UCSD-AML1 (cell line): Measurements from ENCODE around the gene SNRNP70.
"Not testable (repeated sequence)": the region's sequence is repeated elsewhere in the genome, so short reads cannot be mapped to it uniquely, and the experiment has no call there.

Experiments
- DNase-seq: peaks from one replicate; lab custom pipeline; 2025; ENCODE audit not compliant: unreplicated experiment; lab: John Stamatoyannopoulos, UW

The SNRNP70 gene

DNA sequence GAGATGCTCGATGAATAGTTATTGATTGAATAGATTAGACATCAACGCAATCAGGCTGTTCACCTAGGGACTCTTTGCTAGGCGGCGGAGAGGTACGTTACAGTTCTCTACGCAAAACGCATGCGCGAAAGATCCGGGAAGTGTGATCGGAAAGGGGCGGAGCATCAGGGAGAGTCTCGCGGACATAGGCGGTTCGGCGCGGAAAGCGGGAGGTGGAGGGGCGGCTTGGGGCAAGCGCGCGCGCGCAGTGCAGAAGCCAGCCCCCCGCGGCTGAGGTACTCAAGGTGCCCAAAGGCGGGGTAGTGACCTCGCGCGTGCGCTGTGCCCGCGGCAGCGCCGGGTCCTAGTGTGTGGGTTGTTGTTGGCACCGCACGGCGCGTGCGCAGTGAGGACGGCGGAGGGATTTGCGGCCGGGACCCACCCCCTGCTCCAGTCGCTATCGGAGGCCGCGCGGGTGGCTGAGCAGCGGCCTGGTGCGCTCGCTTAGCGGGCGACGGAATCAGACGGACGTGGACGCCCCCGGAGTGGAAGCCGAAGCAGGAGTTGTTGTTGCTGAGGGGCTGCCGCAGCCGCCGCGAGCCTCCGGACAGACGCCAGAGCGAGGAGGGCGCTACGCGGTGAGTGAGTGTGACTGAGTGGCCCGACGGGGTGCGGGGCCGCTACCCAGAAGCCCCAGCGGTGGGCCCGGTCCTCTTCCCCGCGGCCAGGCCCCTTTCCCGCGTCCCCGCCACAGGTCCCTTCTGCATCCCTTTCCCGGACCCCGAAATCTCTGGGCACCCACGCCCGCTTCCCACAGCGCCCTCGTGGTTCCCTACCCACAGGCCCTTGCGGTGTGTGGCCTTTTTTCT, at the start of gene SNRNP70:
Gene SNRNP70 (plus strand): TSS at position 432 of the 848 bp plus-strand sequence. CDS start 964 bp downstream, outside the sequence.
- peak; percentile 100 for DNase-seq

- DNase-seq: peak; percentile 28
Measured at GRCh38 chr19:49036815-49037214, 48.4 kb upstream of the SNRNP70 start, which contains the start of gene CGB1. Gene CGB1, minus strand, starts transcription at chr19:49036895. Its CDS starts 184 bp downstream, at chr19:49036711.

DNA sequence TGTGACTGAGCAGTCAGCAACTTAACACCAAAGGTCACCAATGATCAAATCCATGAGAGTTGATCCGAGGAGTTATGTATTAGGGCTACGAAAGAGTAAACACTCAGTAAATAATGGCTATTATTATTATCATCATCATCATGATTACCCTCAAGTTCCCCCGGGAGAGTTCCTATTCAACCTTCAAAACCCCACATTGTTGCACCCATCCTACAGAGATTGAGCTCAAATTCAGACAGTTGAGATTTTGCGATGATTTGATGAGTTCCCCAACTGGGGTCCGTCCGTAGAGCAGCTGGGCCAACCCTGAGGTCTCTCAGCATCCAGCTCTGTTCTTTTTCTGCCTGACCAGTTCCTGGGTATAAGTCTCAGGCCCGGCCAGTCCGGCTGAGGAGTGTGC, 47.1 kb upstream of the SNRNP70 start:
- DNase-seq: not testable (repeated sequence)

GRCh38 chr19:49038557-49039276, 46.5 kb upstream of the SNRNP70 start:
- not testable (repeated sequence) for DNase-seq

- not testable (repeated sequence) for DNase-seq
Measured at GRCh38 chr19:49039736-49040135, 45.5 kb upstream of the SNRNP70 start.

DNA sequence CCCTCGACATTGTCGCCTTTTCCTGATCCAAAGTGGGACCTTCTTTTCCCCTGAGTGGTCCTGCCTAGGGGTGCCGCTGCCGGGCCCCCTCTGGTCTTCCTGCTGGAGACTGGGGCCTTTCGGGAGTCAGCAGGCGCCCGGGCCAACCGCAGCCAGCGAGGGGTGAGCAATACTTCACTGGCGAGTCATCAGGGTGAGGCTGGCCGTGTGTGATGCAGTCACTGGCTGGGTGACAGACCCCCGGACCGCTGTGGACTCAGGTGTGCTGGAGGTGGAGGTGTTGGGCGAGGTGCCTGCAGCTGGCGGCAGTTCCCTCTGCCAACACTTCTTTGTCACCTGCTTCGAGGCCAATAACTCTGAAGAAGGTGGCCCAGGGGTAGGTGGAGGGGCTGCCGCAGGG, 43.1 kb upstream of the SNRNP70 start:
- no peak for DNase-seq

- DNase-seq: not testable (repeated sequence)
Measured at GRCh38 chr19:49042666-49043065, 42.6 kb upstream of the SNRNP70 start.

DNA sequence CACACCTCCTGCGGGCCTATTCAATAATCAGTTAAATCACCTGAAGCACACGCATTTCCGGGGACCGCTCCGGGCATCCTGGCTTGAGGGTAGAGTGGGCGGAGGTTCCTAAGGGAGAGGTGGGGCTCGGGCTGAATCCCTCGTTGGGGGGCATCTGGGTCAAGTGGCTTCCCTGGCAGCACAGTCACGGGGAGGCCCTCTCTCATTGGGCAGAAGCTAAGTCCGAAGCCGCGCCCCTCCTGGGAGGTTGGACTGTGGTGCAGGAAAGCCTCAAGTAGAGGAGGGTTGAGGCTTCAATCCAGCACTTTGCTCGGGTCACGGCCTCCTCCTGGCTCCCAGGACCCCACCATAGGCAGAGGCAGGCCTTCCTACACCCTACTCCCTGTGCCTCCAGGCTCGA, 41.7 kb upstream of the SNRNP70 start, which contains the start of gene CGB5:
Gene CGB5 (plus strand): TSS at position 301 of the 400 bp plus-strand sequence. CDS start 362 bp downstream, outside the sequence.
- DNase-seq: not testable (repeated sequence)

- DNase-seq: not testable (repeated sequence)
Measured at GRCh38 chr19:49049011-49049410, 36.2 kb upstream of the SNRNP70 start, which contains the start of gene CGB8. Gene CGB8, minus strand, starts transcription at chr19:49049111. Its CDS starts 372 bp downstream, at chr19:49048739.

DNA sequence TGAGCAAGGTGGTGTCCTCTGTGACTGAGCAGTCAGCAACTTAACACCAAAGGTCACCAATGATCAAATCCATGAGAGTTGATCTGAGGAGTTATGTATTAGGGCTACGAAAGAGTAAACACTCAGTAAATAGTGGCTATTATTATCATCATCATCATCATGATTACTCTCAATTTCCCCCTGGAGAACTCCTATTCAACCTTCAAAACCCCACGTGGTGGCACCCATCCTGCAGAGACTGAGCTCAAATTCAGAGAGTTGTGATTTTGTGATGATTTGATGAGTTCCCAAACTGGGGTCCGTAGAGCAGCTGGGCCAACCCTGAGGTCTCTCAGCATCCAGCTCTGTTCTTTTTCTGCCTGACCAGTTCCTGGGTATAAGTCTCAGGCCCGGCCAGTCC, 35.4 kb upstream of the SNRNP70 start:
- DNase-seq: not testable (repeated sequence)

GRCh38 chr19:49050376-49051033, 34.7 kb upstream of the SNRNP70 start:
- not testable (repeated sequence) for DNase-seq

DNA sequence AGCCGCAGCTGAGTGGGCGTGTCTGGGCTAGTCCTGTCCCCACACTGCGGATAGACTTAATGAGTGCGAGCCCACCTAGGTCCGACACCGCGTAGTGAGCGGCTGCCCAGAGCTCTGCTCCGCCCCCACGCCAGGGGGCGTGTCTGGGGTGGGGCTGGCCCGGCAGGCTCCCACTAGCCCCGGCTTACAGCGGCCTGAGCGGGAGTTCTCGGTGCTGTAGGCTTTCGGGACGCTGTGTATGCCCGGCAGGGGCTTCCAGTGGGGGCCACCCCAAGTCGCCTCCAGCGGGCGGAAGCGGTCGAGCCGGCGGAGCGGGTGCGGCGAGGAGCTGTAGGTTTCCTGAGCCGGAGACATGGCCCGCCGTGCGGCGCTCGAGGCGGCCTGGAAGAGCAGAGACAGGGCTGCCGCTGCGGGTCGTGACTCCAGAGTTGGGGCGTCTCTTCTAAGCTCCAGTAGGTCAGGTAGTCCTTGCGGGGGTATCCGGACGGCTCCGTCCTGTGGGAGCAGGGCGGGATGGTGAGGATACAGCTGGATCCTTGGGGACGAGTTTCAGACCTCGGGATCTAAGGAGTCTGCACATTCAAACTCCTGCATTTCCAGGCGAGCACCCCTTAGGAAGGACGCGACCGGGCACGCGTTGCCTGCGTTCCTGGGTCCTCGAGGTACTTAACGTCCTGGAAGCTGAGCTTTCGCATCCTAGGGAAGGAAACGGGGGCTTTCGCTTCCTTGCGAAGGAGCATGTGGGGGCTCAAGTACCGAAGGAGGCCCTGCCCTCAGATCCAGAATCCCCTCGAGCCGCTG, 28.9 kb upstream of the SNRNP70 start:
- DNase-seq: peak; percentile 65

DNA sequence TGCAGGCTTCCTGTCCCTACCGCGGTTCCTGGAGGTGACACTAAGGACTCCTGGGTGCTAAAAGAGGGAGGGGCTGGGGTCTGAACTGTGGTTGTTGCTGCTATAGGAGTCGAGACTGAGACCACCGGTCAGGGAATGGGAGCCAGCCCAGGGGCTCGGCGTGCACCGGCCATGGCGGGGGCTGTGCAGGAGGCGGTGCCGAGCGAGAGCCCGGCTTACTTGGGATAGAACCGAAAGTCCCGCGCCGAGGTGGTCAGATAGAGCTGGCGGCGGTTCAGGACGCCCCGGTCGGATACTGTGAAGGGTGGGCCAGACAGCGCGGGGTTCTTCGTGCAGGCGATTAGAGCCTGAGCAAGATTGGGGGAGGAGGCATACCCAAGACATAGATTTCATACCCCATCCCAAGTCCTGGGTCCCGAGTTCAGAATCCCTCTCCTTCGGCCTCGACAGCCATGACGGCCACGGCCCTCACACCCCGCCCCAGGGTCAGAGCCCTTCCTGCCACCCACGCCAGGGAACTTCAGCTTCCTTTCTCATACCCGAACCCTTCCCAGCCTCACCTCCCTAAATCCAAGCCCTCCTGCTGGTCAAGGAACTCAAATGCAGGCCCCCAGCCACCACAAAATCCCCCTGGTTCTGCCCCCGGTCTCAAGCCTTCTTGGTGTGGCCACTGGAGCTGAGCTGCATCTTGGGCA, 28.2 kb upstream of the SNRNP70 start:
- not testable (repeated sequence) for DNase-seq

DNA sequence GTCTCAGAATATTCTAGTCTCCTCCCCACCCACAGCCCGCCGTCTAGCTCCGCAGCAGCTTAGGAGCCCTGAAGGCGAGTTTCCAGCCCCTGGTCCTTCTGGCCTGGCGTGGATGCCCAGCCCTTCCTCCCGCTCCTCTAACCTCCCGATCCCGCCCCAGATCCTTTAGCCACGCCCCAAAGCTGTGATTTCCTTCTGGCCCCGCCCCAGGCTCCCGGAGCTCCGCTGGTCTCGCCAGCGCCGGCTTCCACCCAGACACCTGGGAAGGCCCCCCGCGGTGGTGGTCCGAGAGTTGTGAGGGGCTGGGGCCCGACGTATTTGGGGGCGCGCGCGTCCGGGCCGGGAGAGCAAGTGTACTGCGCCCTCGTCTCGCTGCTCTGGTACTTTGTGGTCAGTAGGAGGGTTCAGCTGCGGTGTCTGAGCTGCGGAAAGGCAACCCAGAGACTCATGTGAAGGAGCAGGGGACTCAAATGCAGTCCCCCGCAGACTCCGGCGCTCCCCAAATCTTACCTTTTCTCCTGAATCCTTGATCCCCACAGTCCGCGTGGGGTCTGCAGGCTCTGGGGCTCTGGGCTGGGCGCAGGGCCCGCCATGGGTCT, 27.5 kb upstream of the SNRNP70 start, which contains the start of gene CGB7:
Gene CGB7 (minus strand): TSS at position 114 of the 599 bp plus-strand sequence. CDS start 2,374 bp downstream, outside the sequence.
- no peak for DNase-seq

GRCh38 chr19:49058562-49058961, 26.7 kb upstream of the SNRNP70 start:
- no peak for DNase-seq

DNA sequence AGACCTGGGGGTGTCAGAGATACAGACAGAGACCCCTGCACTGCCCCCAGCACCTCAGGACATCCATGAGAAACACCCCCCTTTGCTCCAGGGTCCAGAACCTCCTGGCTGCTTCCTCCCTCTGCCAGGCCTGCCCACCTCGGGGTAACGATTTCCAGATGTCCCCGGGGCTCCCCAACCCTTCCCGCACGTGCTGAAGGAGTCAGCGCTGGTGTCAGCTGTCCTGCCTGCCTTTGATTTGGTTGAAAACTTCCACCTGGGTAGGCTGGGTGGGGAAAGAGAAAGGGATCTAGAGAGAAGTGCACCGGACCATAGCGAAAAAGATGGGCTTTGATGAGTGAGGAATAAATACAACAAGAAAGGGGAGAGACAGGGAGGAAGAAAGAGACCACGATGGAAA, 26.2 kb upstream of the SNRNP70 start:
- no peak for DNase-seq

DNA sequence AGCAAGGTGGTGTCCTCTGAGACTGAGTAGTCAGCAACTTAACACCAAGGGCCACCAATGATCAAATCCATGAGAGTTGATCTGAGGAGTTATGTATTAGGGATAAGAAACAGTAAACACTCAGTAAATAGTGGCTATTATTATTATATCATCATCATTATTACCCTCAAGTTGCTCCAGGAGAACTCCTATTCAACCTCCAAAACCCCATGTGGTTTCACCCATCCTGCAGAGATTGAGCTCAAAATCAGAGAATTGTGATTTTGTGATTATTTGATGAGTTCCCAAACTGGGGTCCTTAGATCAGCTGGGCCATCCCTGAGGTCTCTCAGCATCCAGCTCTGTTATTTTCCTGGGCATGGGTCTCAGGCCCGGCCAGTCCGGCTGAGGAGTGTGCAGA, 24.3 kb upstream of the SNRNP70 start:
- DNase-seq: no peak

DNA sequence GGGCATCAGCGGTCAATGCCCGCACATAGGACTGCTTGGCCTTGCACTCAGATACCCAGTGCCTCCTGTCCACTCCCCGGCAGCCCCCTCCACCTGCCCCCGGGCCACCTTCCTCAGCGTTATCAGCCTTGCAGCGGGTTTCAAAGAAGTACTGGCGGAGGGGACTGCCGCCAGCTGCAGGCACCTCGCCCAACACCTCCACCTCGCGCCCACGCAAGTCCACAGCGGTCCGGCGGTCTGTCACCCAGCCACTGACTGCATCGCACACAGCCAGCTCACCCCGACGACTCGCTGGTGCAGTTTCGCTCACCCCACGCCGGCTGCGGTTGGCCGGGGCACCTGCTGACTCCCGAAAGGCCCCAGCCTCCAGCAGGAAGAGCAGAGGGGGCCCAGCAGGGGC, 23.8 kb upstream of the SNRNP70 start:
- no peak for DNase-seq

DNA sequence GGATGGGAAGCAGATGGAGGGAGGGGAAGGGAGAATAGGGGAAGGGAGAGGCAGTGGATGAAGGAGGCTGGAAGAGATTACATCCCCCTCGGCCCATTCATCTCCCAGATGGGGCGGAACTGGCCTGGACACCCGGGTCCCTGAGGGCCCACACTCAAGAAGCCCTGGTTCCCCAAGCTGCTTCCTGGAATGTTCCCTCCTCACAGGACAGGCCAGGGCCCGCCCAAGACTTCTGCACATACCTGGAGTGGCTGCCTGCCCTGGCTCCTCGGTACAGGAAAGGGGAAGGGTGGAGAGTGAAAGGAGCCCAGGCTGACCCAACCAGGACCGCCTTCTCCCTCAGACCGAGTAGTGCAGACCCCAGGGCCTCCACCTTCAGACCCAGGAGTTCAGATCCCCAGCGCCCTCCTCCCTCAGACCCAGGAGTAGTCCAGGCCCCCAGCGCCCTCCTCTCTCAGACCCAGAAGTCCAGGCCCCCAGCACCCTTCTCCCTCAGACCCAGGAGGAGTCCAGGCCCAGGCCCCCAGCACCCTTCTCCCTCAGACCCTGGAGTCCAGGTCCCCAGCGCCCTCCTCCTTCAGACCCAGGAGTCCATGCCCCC, 21.1 kb upstream of the SNRNP70 start:
- no peak for DNase-seq
